HG03135 (cell line): ENCODE results near the gene NLRP6.
A peak's percentile ranks its signal among the peaks of the same experiment; 100 is the strongest.

Source experiments
- ATAC-seq: cut with Tn5 transposase; IDR thresholded peaks from one replicate; pipeline ENCODE4 v1.9.1; 2021; ENCODE audit warnings: mild to moderate bottlenecking, moderate library complexity; ENCODE audit not compliant: unreplicated experiment

The NLRP6 gene

DNA sequence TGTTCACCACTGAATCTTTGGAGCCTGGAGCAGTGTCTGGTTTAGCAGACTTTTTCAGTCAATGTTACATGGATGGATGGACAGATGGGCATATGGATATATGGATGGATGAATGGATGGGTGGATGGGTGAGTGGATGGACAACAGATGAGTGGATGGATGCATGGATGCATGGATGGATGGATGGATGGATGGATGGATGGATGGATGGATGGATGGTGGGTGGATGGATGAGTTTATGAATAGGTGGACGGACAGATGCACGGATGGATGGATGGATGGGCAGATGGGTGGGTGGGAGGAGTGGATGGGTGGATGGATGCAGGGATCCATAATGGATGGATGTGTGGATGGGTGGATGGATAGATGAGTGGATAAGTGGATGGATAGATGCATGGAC, 22.4 kb upstream of the NLRP6 start:
- no peak for ATAC-seq

DNA sequence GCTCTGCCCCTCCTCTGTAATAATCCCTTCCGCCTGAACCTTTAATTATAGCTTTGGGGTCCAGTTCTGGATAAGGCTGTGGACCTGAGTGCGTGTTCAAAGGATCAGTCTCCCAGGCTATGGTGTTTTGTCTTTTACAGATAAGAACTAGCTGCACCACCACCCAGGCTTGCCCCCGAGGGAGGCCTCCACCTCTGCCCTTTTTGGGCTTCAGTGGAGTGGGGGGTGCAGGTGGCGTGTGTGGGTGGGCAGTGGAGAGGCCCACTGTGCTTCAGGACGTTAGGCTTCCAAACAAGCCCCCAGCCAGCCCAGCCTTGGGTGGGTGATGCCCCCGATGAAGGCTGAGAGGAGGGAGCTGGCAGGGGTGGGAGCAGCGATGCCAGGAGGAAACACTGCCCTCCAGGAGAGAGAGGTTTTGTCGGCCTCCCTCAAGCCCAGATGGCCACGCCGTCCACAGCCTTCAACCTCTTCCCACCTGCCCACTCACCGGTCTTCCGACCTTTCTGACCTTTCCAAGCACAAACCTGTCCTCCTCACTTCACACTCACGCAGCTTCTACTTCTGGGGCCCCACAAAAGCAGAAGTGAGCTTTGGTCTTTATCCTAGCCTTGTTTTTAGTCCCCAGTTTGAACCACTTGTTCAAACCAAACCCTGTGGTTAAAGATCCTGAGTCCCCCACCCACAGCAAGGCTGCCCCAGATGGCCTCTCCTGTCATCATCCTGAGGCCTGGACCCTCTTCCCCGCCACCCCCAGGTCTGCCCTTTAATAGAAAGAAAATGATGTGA, 21.1 kb upstream of the NLRP6 start:
- no peak for ATAC-seq

DNA sequence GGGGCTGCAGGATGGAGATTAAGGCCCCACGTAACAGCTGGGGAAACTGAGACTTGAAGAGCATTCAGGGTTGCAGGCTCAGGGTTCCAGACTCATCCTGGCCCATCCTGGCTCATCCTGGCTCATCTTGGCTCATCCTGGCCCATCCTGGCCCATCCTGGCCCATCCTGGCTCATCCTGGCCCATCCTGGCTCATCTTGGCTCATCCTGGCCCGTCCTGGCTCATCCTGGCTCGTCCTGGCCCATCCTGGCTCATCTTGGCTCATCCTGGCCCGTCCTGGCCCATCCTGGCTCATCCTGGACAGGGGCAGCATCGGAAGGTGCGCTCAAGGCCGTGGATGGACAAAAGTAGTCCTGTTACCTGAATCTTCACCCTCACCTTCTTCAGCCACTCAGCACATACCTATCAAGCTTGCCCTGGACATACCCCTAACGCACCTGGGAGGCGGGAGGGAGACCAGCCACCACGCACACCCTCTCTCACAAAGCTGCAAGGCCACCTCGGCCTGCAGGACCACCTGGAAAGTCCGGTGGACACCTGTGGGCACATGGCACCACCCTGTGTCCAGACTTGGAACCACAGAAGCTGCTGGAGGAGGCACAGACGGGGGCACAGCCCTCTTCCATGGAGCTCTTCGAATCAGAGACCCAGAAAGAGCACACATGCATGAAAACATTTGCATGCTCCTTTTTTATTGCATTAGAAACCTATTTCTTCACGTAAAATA, 20.3 kb upstream of the NLRP6 start:
- no peak for ATAC-seq

DNA sequence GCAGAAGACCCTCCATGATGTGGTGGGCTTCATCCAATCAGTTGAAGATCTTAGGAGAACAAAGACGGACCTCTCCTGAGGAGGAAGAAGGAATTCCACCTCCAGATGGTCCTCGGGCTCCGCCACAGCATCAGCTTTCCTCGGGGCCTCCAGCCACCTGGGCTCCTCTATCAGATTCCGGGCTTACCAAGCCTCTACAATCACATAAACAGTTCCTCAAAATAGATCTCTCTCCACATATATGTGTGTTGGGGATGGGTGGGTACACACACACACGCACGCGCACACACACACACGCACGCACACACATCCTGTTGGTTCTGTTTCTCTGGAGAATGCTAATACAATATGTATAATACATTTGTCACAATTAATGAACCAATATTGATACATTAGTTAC, 18.8 kb upstream of the NLRP6 start:
- ATAC-seq = no peak

DNA sequence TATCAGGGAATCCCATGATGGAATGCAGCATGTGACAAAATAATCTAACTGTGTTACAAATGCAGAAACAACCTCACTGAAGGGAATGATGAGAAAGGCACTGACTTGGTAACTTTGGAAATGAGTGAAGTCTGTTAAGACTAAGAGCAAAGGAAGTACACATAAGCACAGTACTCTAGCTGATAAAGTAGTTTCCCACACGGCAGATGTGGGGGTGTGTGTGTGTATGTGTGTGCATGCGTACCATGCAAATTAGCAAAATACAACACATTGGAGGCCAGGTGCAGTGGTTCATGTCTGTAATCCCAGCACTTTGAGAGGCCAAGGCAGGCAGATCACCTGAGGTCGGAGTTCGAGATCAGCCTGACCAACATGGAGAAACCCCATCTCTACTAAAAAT, 16.6 kb upstream of the NLRP6 start:
- no peak for ATAC-seq

GRCh38 chr11:266676-267439, 11.3 kb upstream of the NLRP6 start:
- no peak for ATAC-seq

GRCh38 chr11:267491-267994, 10.7 kb upstream of the NLRP6 start:
- no peak for ATAC-seq

DNA sequence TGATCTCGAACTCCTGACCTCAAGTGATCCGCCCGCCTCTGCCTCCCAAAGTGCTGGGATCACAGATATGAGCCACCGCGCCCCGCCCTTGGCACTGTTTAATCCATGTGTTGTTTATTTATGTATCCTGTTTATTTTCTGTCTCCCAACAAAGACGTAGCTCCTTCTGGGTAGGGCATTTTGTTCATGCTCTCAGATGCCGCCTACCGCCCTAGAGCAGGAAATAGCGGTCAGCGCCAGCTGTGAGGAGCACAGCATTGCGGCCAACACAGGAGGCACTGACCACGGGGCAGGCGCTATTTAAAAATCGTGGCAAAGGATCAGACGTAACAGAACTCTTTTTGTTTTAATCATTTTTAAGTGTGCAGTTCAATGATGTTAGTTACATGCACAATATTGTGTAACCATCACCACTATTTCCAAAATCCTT, 9.5 kb upstream of the NLRP6 start:
- peak; percentile 47 for ATAC-seq

- peak; percentile 68 for ATAC-seq
Observed at GRCh38 chr11:269146-269890, 8.9 kb upstream of the NLRP6 start.

GRCh38 chr11:270451-271318, 7.5 kb upstream of the NLRP6 start:
- ATAC-seq = no peak

DNA sequence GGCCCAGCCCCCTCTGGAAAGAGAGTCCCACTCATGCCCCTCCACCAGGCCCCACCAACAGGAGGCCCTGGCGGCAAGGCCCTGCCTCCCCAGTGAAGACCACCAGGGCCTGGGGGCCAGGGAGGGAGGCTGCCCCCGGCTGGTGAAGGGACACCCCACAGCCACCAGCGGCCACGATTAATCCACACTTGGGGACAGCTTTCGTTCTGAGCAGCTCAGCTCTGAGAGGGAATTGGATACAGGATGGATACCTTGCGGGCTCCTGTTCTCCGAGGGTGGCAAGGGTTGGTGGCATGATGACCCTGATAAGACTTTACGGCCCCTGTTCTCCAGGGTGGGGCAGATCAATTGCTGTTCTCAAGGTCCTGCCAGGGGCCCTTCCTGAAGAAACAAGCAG, 6.9 kb upstream of the NLRP6 start:
- no peak for ATAC-seq

DNA sequence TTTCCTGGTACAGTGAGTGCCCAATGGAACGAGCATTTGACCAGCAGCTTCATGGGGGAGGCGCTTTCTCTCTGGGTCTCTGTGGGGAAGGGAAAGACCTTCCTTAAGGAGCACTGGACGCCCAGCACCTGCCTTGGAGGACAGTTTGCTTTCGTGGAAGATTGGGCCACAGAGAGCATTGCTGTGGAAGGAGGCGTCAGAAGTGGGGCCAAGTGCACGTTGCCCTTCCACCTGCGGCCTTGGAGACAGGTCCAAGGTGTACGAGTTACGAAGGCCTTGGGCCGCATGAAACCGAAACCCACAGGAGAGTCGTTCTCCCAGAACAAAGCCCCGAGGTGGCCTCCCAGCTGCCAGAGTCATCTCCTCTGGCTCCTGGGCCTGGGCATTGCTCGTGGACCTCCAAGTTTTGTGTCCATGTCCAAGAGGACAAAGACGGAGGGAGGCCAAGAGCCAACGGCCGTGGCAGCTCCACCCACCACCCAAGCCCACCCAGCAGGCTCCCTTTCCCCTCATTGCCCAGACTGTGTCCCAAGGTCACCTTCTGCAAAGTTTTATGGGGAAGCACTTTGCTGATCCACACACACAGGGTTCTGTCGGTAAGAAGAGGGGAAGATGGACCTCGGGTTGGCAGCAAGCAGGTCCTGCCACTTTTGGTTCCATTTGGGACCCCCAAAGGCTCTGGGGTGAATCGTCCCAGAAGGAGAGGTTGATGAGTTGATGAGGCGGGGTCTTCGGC, 5.8 kb upstream of the NLRP6 start:
- ATAC-seq = no peak

- no peak for ATAC-seq
Observed at GRCh38 chr11:272931-273198, 5.3 kb upstream of the NLRP6 start.

GRCh38 chr11:276219-276618, 2.0 kb upstream of the NLRP6 start:
- ATAC-seq = no peak

- no peak for ATAC-seq
Observed at GRCh38 chr11:279040-279965, 1.1 kb downstream of the NLRP6 start.

GRCh38 chr11:279966-280705, 1.9 kb downstream of the NLRP6 start:
- ATAC-seq = no peak

DNA sequence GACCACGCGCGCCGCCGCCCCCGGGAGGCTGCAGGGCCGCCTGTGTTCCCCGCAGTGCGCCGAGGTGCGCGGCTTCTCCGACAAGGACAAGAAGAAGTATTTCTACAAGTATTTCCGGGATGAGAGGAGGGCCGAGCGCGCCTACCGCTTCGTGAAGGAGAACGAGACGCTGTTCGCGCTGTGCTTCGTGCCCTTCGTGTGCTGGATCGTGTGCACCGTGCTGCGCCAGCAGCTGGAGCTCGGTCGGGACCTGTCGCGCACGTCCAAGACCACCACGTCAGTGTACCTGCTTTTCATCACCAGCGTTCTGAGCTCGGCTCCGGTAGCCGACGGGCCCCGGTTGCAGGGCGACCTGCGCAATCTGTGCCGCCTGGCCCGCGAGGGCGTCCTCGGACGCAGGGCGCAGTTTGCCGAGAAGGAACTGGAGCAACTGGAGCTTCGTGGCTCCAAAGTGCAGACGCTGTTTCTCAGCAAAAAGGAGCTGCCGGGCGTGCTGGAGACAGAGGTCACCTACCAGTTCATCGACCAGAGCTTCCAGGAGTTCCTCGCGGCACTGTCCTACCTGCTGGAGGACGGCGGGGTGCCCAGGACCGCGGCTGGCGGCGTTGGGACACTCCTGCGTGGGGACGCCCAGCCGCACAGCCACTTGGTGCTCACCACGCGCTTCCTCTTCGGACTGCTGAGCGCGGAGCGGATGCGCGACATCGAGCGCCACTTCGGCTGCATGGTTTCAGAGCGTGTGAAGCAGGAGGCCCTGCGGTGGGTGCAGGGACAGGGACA, 2.7 kb downstream of the NLRP6 start:
- ATAC-seq = no peak
